ENCODE data around the gene MAMDC2. TPM values are rescaled to one million over a fixed set of nuclear protein-coding genes. Genes with fewer than 3 reads are reported as not detected.

MAMDC2 gene
- total RNA-seq, 4 donors from 2014 or later, result 96.5 to 192 (median 140) TPM

- ATAC-seq, result no peak
- peak overlapping the region; percentile 92 to 97 (median 96) for H3K27ac ChIP-seq
- H3K9me3 ChIP-seq, result no peaks in the 10 kb centered on the region
- H3K36me3 ChIP-seq, result peaks cover 2 to 12% of the 10 kb centered on the region in 2 donors
- H3K4me3 ChIP-seq, result no peak overlapping the region
- H3K4me1 ChIP-seq, result peaks cover 23 to 100% (median 88%) of the 10 kb centered on the region in 3 donors
- H3K27me3 ChIP-seq, result no peaks in the 10 kb centered on the region
- WGBS, 2 donors (ENCODE audit: low coverage in 1 of 2), result 68 to 84% methylated on average over 5 of the region's 10 CpGs
- TF ChIP-seq CTCF (IDR thresholded peaks at IDR 0.05) (no peak), EP300 (IDR thresholded peaks at IDR 0.05) (no peak), POLR2A (IDR thresholded peaks at IDR 0.05) (no peak), POLR2AphosphoS5 (IDR thresholded peaks at IDR 0.05) (no peak)
These were observed 12.7 kb downstream of the MAMDC2 start for GRCh38 chr9:70056211-70056944.

GRCh38 chr9:70058569-70059116 lies 15.0 kb downstream of the MAMDC2 start:
- Histone ChIP-seq H3K27ac (peak overlapping the region; percentile 92 to 97 (median 96)), H3K36me3 (peaks cover 2 to 13% of the 10 kb centered on the region in 2 donors), H3K9me3 (no peaks in the 10 kb centered on the region), H3K27me3 (no peaks in the 10 kb centered on the region), H3K4me1 (peaks cover 18 to 100% (median 77%) of the 10 kb centered on the region in 3 donors), H3K4me3 (no peak overlapping the region)
- peak; percentile 42 for ATAC-seq
- WGBS, 2 donors (ENCODE audit: low coverage in 1 of 2), result 18 to 32% methylated on average over 3 of the region's 3 CpGs
- TF ChIP-seq POLR2A (IDR thresholded peaks at IDR 0.05) (no peak), POLR2AphosphoS5 (IDR thresholded peaks at IDR 0.05) (peak; percentile 61), CTCF (IDR thresholded peaks at IDR 0.05) (no peak), EP300 (IDR thresholded peaks at IDR 0.05) (no peak)

GRCh38 chr9:70060148-70060882 lies 16.7 kb downstream of the MAMDC2 start:
- Histone ChIP-seq H3K36me3 (peaks cover 2 to 13% of the 10 kb centered on the region in 2 donors), H3K4me1 (peaks cover 18 to 100% (median 73%) of the 10 kb centered on the region in 3 donors), H3K9me3 (no peaks in the 10 kb centered on the region), H3K27ac (peak overlapping the region; percentile 92 to 97 (median 96)), H3K4me3 (no peak overlapping the region), H3K27me3 (no peaks in the 10 kb centered on the region)
- no peak for ATAC-seq
- TF ChIP-seq CTCF (IDR thresholded peaks at IDR 0.05), result no peak
- TF ChIP-seq POLR2AphosphoS5 (IDR thresholded peaks at IDR 0.05), result no peak
- TF ChIP-seq POLR2A (IDR thresholded peaks at IDR 0.05), result no peak
- TF ChIP-seq EP300 (IDR thresholded peaks at IDR 0.05), result no peak
- WGBS, 2 donors (ENCODE audit: low coverage in 1 of 2), result 34 to 41% methylated on average over 3 of the region's 3 CpGs

GRCh38 chr9:70060883-70061507 lies 17.3 kb downstream of the MAMDC2 start:
- TF ChIP-seq POLR2A (IDR thresholded peaks at IDR 0.05), result no peak
- TF ChIP-seq POLR2AphosphoS5 (IDR thresholded peaks at IDR 0.05), result no peak
- no peak for TF ChIP-seq EP300 (IDR thresholded peaks at IDR 0.05)
- no peak for TF ChIP-seq CTCF (IDR thresholded peaks at IDR 0.05)
- Histone ChIP-seq H3K27me3 (no peaks in the 10 kb centered on the region), H3K36me3 (peaks cover 2 to 13% of the 10 kb centered on the region in 2 donors), H3K4me3 (no peak overlapping the region), H3K4me1 (peaks cover 17 to 100% (median 77%) of the 10 kb centered on the region in 3 donors), H3K9me3 (no peaks in the 10 kb centered on the region), H3K27ac (peak overlapping the region; percentile 92 to 97 (median 96))
- no peak for ATAC-seq

All from gastroesophageal sphincter (tissue), 4 donors.